GM06990 (cell line): Measurements from ENCODE around the gene SLC12A7.

Source experiments
- DNase-seq: peaks from one replicate; pipeline ENCODE4 v3.0.0-alpha.2; 2011; ENCODE audit not compliant: insufficient read length; ENCODE audit errors: extremely low read depth
- H3K27me3 ChIP-seq: replicated peaks from 2 replicates; pipeline ENCODE4 v1.6.0; 2011; ENCODE audit warnings: low read length; ENCODE audit not compliant: control insufficient read depth, insufficient read depth
- H3K36me3 ChIP-seq: 2 replicates; pipeline ENCODE4 v1.5.1; 2011; ENCODE audit warnings: low read length; ENCODE audit not compliant: control insufficient read depth, insufficient read depth
- H3K4me3 ChIP-seq: replicated peaks from 2 replicates; pipeline ENCODE4 v1.5.1; 2011; ENCODE audit warnings: low read depth, mild to moderate bottlenecking, control low read depth, low read length
- CTCF ChIP-seq: IDR thresholded peaks from 2 replicates; pipeline ENCODE4 v1.5.1; 2011; ENCODE audit warnings: low read length, control low read depth, mild to moderate bottlenecking, inconsistent platforms; ENCODE audit not compliant: insufficient read depth, poor library complexity, severe bottlenecking

The SLC12A7 gene

GRCh38 chr5:1081519-1081918 is 30.3 kb downstream of the SLC12A7 start:
- Histone ChIP-seq H3K4me3 (no peak overlapping the region), H3K27me3 (no peaks in the 10 kb centered on the region), H3K36me3 (no peaks in the 10 kb centered on the region)
- DNase-seq, result no peak
- no peak for TF ChIP-seq CTCF

- no peak for TF ChIP-seq CTCF
- no peak for DNase-seq
- Histone ChIP-seq H3K4me3 (no peak overlapping the region), H3K36me3 (no peaks in the 10 kb centered on the region), H3K27me3 (no peaks in the 10 kb centered on the region)
Measured at GRCh38 chr5:1080432-1080831, 31.4 kb downstream of the SLC12A7 start.

DNA sequence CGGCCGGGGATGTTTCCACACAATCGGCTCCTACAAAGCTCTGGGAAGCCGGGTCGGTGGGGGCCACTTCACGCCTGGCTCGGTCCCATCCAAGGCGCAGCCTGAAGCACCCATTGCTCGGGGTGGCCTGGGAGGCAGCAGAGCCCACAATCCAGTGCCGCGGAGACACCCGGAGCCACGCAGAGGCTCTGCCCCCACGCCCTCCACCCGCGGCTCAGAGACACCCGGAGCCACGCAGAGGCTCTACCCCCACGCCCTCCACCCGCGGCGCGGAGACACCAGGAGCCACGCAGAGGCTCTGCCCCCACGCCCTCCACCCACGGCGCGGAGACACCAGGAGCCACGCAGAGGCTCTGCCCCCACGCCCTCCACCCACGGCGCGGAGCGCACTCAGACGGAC is 31.9 kb downstream of the SLC12A7 start:
- H3K4me3 ChIP-seq, result no peak overlapping the region
- no peaks in the 10 kb centered on the region for H3K36me3 ChIP-seq
- no peaks in the 10 kb centered on the region for H3K27me3 ChIP-seq
- no peak for DNase-seq
- TF ChIP-seq CTCF, result no peak

DNA sequence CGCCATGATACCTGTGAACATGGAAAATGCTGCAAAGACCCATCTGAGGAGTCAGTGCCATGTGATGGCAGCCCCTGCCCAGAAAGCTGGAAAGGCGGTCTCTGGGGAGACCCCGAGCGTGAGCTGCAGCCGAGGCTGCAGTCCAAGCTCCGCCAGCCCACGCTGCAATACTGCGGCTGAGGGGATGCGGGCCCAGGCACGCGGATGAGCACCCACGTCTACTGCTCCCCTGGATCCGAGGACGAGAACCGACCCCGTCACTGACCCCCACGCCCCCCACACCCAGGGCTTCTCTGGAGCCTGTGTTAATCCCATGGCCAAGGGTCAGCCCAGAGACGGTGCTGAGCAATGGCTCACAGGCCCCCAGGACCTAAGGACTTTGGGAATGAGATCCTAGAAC is 32.4 kb downstream of the SLC12A7 start:
- Histone ChIP-seq H3K36me3 (no peaks in the 10 kb centered on the region), H3K4me3 (no peak overlapping the region), H3K27me3 (no peaks in the 10 kb centered on the region)
- no peak for DNase-seq
- TF ChIP-seq CTCF, result no peak

GRCh38 chr5:1078851-1079250 is 33.0 kb downstream of the SLC12A7 start:
- no peak overlapping the region for H3K4me3 ChIP-seq
- no peak for DNase-seq
- H3K36me3 ChIP-seq, result no peaks in the 10 kb centered on the region
- no peaks in the 10 kb centered on the region for H3K27me3 ChIP-seq
- TF ChIP-seq CTCF, result no peak

DNA sequence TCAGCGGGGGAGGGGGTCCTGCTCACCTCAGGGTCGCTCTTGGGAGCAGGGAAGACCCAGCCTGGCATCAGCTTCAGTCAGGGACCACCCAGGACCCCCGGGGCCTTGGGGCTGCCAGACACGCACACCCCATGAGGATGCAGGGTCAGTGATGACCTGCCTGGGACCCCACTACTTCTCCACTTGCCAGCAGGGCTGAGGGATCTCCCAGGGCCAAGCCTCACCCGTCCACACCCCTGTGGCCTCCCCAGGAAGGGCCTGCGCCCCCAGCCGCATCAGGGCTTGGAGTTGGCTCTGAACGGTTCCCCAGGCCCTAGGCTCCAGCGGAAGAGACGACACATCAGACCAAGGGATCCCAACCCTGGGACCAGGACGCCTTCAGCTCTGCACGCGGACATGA is 33.7 kb downstream of the SLC12A7 start:
- H3K27me3 ChIP-seq, result no peaks in the 10 kb centered on the region
- no peak overlapping the region for H3K4me3 ChIP-seq
- DNase-seq, result no peak
- H3K36me3 ChIP-seq, result no peaks in the 10 kb centered on the region
- no peak for TF ChIP-seq CTCF
